Neural cell (in vitro differentiated cells): ENCODE results near the gene MAP3K5. TPM values are rescaled to one million over a fixed set of nuclear protein-coding genes. Genes with fewer than 3 reads are reported as not detected.

ENCODE experiments used
- H2AFZ ChIP-seq: fragments of 200-600, 300-800 bp; sonication (generic), shearing (Covaris generic); 2 replicates; pipeline ENCODE4 v1.6.0; 2014; ENCODE audit warnings: low read depth, mild to moderate bottlenecking, antibody characterized with exemption, low read length, moderate library complexity
- H3F3A ChIP-seq: fragments of 200-600 bp; shearing (Covaris generic); 2 replicates; pipeline ENCODE4 v1.6.1; 2016; ENCODE audit warnings: mild to moderate bottlenecking, moderate library complexity, mixed read lengths, antibody characterized with exemption, low read length; ENCODE audit not compliant: insufficient read depth, poor library complexity, severe bottlenecking
- H3K27ac ChIP-seq: fragments of 200-600, 300-800 bp; sonication (generic), shearing (Covaris generic); 2 replicates; pipeline ENCODE4 v1.5.1; 2014; ENCODE audit warnings: mild to moderate bottlenecking, low read length, moderate library complexity
- H3K27me3 ChIP-seq: fragments of 300-800, 200-600 bp; sonication (generic), shearing (Covaris generic); 2 replicates; pipeline ENCODE4 v1.6.0; 2014; ENCODE audit warnings: mild to moderate bottlenecking, low read depth, low read length, moderate library complexity; ENCODE audit not compliant: insufficient read depth
- H3K36me3 ChIP-seq: fragments of 300-800, 200-600 bp; sonication (generic), shearing (Covaris generic); 2 replicates; pipeline ENCODE4 v1.5.1; 2014; ENCODE audit warnings: mild to moderate bottlenecking, antibody characterized with exemption, low read length, moderate library complexity; ENCODE audit not compliant: insufficient read depth
- H3K4me2 ChIP-seq: fragments of 300-800, 200-600 bp; sonication (generic), shearing (Covaris generic); 2 replicates; pipeline ENCODE4 v1.6.0; 2014; ENCODE audit warnings: mild to moderate bottlenecking, low read length
- H3K4me3 ChIP-seq: fragments of 300-800, 200-600 bp; sonication (generic), shearing (Covaris generic); 2 replicates; pipeline ENCODE4 v1.5.1; 2014; ENCODE audit warnings: mild to moderate bottlenecking, low read length, moderate library complexity
- H3K79me2 ChIP-seq: fragments of 200-600 bp; shearing (Covaris generic); replicated peaks from 2 replicates; pipeline ENCODE4 v1.6.0; 2014; ENCODE audit warnings: mild to moderate bottlenecking, low read length, moderate library complexity; ENCODE audit not compliant: insufficient read depth
- H3K9ac ChIP-seq: fragments of 300-800, 200-600 bp; sonication (generic), shearing (Covaris generic); 2 replicates; pipeline ENCODE4 v1.6.1; 2016; ENCODE audit warnings: mild to moderate bottlenecking, low read length, mixed read lengths
- H3K9me2 ChIP-seq: fragments of 200-600 bp; shearing (Covaris generic); 2 replicates; pipeline ENCODE4 v1.6.1; 2016; ENCODE audit warnings: mild to moderate bottlenecking, low read length, mixed read lengths; ENCODE audit not compliant: insufficient read depth
- H3K9me3 ChIP-seq: fragments of 200-600, 300-800 bp; sonication (generic), shearing (Covaris generic); 2 replicates; pipeline ENCODE4 v1.6.1; 2016; ENCODE audit warnings: mild to moderate bottlenecking, mixed run types, low read length, moderate library complexity, mixed read lengths
- H4K20me1 ChIP-seq: fragments of 200-600 bp; shearing (Covaris generic); 2 replicates; pipeline ENCODE4 v1.6.1; 2016; ENCODE audit warnings: mild to moderate bottlenecking, mixed run types; ENCODE audit not compliant: insufficient read depth
- EP300 ChIP-seq: fragments of 450-650 bp; conservative IDR thresholded peaks from 2 replicates; pipeline ENCODE4 v1.6.1; 2014; ENCODE audit warnings: antibody characterized with exemption, mild to moderate bottlenecking, moderate library complexity; ENCODE audit not compliant: poor library complexity, severe bottlenecking
- EZH2 ChIP-seq: fragments of 200-600, 300-800 bp; shearing (Covaris generic), sonication (generic); IDR thresholded peaks from 2 replicates; pipeline ENCODE4 v1.6.1; 2014; ENCODE audit warnings: antibody characterized with exemption, low read length, borderline replicate concordance, mild to moderate bottlenecking; ENCODE audit not compliant: insufficient read depth, poor library complexity, severe bottlenecking
- MXI1 ChIP-seq: fragments of 450-650 bp; conservative IDR thresholded peaks from 2 replicates; pipeline ENCODE4 v1.6.1; 2014; ENCODE audit warnings: antibody characterized with exemption, mild to moderate bottlenecking; ENCODE audit not compliant: poor library complexity, severe bottlenecking
- POLR2AphosphoS5 ChIP-seq: IDR thresholded peaks from 2 replicates; pipeline ENCODE4 v1.6.1; 2012
- RAD21 ChIP-seq: fragments of 450-650 bp; conservative IDR thresholded peaks from 2 replicates; pipeline ENCODE4 v1.6.1; 2014; ENCODE audit warnings: antibody characterized with exemption, mild to moderate bottlenecking, moderate library complexity
- SMC3 ChIP-seq: fragments of 450-650 bp; conservative IDR thresholded peaks from 2 replicates; pipeline ENCODE4 v1.6.1; 2014; ENCODE audit warnings: antibody characterized with exemption, mild to moderate bottlenecking, moderate library complexity; ENCODE audit not compliant: poor library complexity
- TAF1 ChIP-seq: IDR thresholded peaks from 2 replicates; pipeline ENCODE4 v1.6.1; 2012; ENCODE audit warnings: low read depth
- polyA plus RNA-seq: library from polyadenylated mRNA; depleted of rRNA; stranded (reverse); fragments of >200 nt; gene quantifications from 2 replicates; pipeline ENCODE4 v1.2.3, GENCODE V29; 2014
- TF ChIP-seq, protein P1 (sequence below): IDR thresholded peaks from 2 replicates; pipeline ENCODE4 v1.6.1; 2012; ENCODE audit warnings: borderline replicate concordance
- TF ChIP-seq, protein P2 (sequence below): fragments of 450-650 bp; IDR thresholded peaks from 2 replicates; pipeline ENCODE4 v1.5.1; 2014; ENCODE audit warnings: antibody characterized with exemption, mild to moderate bottlenecking, moderate library complexity; ENCODE audit not compliant: poor library complexity, severe bottlenecking

Gene MAP3K5
- polyA plus RNA-seq, 1 donor from 2014 or later, result 2.0 TPM

DNA sequence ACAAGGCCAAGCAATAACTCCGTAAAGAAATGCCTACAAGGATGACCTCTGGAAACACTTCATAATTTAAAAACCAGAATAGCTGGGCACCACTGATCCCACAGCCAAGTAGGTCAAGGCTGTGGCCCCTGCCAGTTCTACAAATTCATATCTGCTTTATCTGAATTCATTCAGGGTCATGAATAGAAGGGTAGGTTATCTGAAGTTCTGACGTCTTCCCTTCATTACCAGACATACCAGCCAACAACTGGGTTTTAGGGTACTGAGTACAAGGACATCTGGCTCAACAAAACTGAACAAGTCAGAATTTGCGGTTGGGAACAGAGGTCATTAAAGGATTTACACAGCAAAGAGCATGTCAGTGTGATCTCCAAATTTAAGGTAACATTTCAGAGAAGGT, 26.0 kb downstream of the MAP3K5 start:
- Histone ChIP-seq H3K9ac (no peak overlapping the region), H3K27ac (no peak overlapping the region), H3F3A (no peaks in the 10 kb centered on the region), H3K27me3 (no peaks in the 10 kb centered on the region), H3K9me2 (no peaks in the 10 kb centered on the region), H4K20me1 (no peaks in the 10 kb centered on the region), H3K36me3 (no peaks in the 10 kb centered on the region), H3K9me3 (no peaks in the 10 kb centered on the region), H3K4me3 (no peak overlapping the region), H2AFZ (no peak overlapping the region), H3K79me2 (no peaks in the 10 kb centered on the region), H3K4me2 (no peak overlapping the region)
- TF ChIP-seq, protein P1, sequence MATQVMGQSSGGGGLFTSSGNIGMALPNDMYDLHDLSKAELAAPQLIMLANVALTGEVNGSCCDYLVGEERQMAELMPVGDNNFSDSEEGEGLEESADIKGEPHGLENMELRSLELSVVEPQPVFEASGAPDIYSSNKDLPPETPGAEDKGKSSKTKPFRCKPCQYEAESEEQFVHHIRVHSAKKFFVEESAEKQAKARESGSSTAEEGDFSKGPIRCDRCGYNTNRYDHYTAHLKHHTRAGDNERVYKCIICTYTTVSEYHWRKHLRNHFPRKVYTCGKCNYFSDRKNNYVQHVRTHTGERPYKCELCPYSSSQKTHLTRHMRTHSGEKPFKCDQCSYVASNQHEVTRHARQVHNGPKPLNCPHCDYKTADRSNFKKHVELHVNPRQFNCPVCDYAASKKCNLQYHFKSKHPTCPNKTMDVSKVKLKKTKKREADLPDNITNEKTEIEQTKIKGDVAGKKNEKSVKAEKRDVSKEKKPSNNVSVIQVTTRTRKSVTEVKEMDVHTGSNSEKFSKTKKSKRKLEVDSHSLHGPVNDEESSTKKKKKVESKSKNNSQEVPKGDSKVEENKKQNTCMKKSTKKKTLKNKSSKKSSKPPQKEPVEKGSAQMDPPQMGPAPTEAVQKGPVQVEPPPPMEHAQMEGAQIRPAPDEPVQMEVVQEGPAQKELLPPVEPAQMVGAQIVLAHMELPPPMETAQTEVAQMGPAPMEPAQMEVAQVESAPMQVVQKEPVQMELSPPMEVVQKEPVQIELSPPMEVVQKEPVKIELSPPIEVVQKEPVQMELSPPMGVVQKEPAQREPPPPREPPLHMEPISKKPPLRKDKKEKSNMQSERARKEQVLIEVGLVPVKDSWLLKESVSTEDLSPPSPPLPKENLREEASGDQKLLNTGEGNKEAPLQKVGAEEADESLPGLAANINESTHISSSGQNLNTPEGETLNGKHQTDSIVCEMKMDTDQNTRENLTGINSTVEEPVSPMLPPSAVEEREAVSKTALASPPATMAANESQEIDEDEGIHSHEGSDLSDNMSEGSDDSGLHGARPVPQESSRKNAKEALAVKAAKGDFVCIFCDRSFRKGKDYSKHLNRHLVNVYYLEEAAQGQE, result no peak
- no peak for TF ChIP-seq SMC3
- TF ChIP-seq TAF1, result no peak
- TF ChIP-seq, protein P2, sequence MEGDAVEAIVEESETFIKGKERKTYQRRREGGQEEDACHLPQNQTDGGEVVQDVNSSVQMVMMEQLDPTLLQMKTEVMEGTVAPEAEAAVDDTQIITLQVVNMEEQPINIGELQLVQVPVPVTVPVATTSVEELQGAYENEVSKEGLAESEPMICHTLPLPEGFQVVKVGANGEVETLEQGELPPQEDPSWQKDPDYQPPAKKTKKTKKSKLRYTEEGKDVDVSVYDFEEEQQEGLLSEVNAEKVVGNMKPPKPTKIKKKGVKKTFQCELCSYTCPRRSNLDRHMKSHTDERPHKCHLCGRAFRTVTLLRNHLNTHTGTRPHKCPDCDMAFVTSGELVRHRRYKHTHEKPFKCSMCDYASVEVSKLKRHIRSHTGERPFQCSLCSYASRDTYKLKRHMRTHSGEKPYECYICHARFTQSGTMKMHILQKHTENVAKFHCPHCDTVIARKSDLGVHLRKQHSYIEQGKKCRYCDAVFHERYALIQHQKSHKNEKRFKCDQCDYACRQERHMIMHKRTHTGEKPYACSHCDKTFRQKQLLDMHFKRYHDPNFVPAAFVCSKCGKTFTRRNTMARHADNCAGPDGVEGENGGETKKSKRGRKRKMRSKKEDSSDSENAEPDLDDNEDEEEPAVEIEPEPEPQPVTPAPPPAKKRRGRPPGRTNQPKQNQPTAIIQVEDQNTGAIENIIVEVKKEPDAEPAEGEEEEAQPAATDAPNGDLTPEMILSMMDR, result no peak
- no peak for TF ChIP-seq RAD21
- no peak for TF ChIP-seq EZH2
- TF ChIP-seq EP300, result no peak
- TF ChIP-seq MXI1, result no peak
- no peak for TF ChIP-seq POLR2AphosphoS5

DNA sequence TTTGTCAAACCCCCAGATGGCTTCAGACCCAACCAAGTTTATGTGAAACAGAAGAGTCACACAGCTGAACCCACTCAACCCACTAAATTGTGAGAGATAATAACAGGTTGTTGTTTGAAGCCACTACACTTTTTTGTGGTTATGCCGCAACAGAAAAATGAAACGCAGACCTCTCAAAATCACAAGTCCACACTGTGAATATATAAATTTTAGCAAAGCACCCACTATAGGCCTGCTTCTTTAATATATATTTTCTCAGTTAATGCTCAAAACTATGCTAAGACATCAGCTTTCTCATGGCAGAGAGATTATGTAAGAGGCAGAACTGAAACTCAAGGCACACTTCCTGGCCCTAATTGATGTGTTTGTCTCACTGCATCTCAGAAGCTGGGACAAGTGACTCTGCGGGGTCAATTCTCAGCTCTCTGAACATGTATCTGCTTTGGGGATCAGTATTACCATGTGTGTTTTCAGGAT, 27.7 kb downstream of the MAP3K5 start:
- Histone ChIP-seq H3F3A (no peaks in the 10 kb centered on the region), H3K9me2 (no peaks in the 10 kb centered on the region), H3K9me3 (no peaks in the 10 kb centered on the region), H4K20me1 (no peaks in the 10 kb centered on the region), H3K27me3 (no peaks in the 10 kb centered on the region), H3K79me2 (no peaks in the 10 kb centered on the region), H3K27ac (no peak overlapping the region), H3K36me3 (no peaks in the 10 kb centered on the region), H3K4me3 (no peak overlapping the region), H3K4me2 (no peak overlapping the region), H3K9ac (no peak overlapping the region), H2AFZ (no peak overlapping the region)
- TF ChIP-seq EZH2 (no peak), MXI1 (no peak), POLR2AphosphoS5 (no peak)
